GM12872 (cell line): ENCODE measurements around the gene C14orf180.

Experiments
- CTCF ChIP-seq: IDR thresholded peaks from 3 replicates; pipeline ENCODE4 v1.5.1; 2011; ENCODE audit warnings: low read depth, mild to moderate bottlenecking, low read length, moderate library complexity; ENCODE audit not compliant: insufficient read depth

The C14orf180 gene

GRCh38 chr14:104572668-104573067 lies 6.9 kb upstream of the C14orf180 start:
- TF ChIP-seq CTCF: no peak

- no peak for TF ChIP-seq CTCF
Observed at GRCh38 chr14:104573930-104574329, 5.6 kb upstream of the C14orf180 start.

- no peak for TF ChIP-seq CTCF
Observed at GRCh38 chr14:104574536-104574935, 5.0 kb upstream of the C14orf180 start.

- TF ChIP-seq CTCF: no peak
Observed at GRCh38 chr14:104574978-104575583, 4.5 kb upstream of the C14orf180 start.

- TF ChIP-seq CTCF: no peak
Observed at GRCh38 chr14:104576232-104576969, 3.2 kb upstream of the C14orf180 start.

GRCh38 chr14:104576970-104577332 lies 2.6 kb upstream of the C14orf180 start:
- TF ChIP-seq CTCF: no peak

GRCh38 chr14:104577426-104577825 lies 2.1 kb upstream of the C14orf180 start:
- no peak for TF ChIP-seq CTCF
